Measurements from ENCODE around the gene TBXAS1.
"Not testable (repeated sequence)": the region's sequence is repeated elsewhere in the genome, so short reads cannot be mapped to it uniquely, and the experiment has no call there.

The TBXAS1 gene

GRCh38 chr7:139915864-139916716 lies 87.0 kb downstream of the TBXAS1 start:
- DNase-seq = peak; percentile 9

- no peak for DNase-seq
Measured at GRCh38 chr7:139916717-139917395, 87.8 kb downstream of the TBXAS1 start.

GRCh38 chr7:139917851-139918250 lies 88.8 kb downstream of the TBXAS1 start:
- no peak for DNase-seq

GRCh38 chr7:139918480-139918879 lies 89.4 kb downstream of the TBXAS1 start:
- no peak for DNase-seq

GRCh38 chr7:139923090-139923489 lies 94.0 kb downstream of the TBXAS1 start:
- DNase-seq = no peak

GRCh38 chr7:139924461-139924860 lies 95.4 kb downstream of the TBXAS1 start:
- DNase-seq = no peak

- not testable (repeated sequence) for DNase-seq
Measured at GRCh38 chr7:139929221-139929620, 100.2 kb downstream of the TBXAS1 start.

GRCh38 chr7:139930286-139930965 lies 101.4 kb downstream of the TBXAS1 start:
- no peak for DNase-seq

GRCh38 chr7:139931190-139931934 lies 102.3 kb downstream of the TBXAS1 start:
- DNase-seq = no peak

GRCh38 chr7:139932531-139932930 lies 103.5 kb downstream of the TBXAS1 start:
- no peak for DNase-seq

GRCh38 chr7:139936760-139937310 lies 107.8 kb downstream of the TBXAS1 start:
- no peak for DNase-seq

- DNase-seq = no peak
Measured at GRCh38 chr7:139937715-139938114, 108.7 kb downstream of the TBXAS1 start.

GRCh38 chr7:139940866-139941265 lies 111.8 kb downstream of the TBXAS1 start:
- DNase-seq = no peak

- no peak for DNase-seq
Measured at GRCh38 chr7:139941421-139941820, 112.4 kb downstream of the TBXAS1 start.

- no peak for DNase-seq
Measured at GRCh38 chr7:139941866-139942265, 112.8 kb downstream of the TBXAS1 start.

- no peak for DNase-seq
Measured at GRCh38 chr7:139942636-139943035, 113.6 kb downstream of the TBXAS1 start.

- DNase-seq = no peak
Measured at GRCh38 chr7:139943401-139943800, 114.3 kb downstream of the TBXAS1 start.

- no peak for DNase-seq
Measured at GRCh38 chr7:139944248-139944647, 115.2 kb downstream of the TBXAS1 start.

GRCh38 chr7:139946533-139946932 lies 117.5 kb downstream of the TBXAS1 start:
- no peak for DNase-seq

- no peak for DNase-seq
Measured at GRCh38 chr7:139947021-139947420, 118.0 kb downstream of the TBXAS1 start.

GRCh38 chr7:139948167-139948566 lies 119.1 kb downstream of the TBXAS1 start:
- DNase-seq = no peak

GRCh38 chr7:139948587-139949335 lies 119.7 kb downstream of the TBXAS1 start:
- DNase-seq = no peak
